Bone marrow (tissue), 2 donors: Measurements from ENCODE around the gene OR10G8.
"Not testable (repeated sequence)": the region's sequence is repeated elsewhere in the genome, so short reads cannot be mapped to it uniquely, and the experiment has no call there.

Experiments used
- DNase-seq, 2 donors: peaks; one replicate each; lab custom pipeline; 2025; lab: John Stamatoyannopoulos, UW

Gene OR10G8, protein sequence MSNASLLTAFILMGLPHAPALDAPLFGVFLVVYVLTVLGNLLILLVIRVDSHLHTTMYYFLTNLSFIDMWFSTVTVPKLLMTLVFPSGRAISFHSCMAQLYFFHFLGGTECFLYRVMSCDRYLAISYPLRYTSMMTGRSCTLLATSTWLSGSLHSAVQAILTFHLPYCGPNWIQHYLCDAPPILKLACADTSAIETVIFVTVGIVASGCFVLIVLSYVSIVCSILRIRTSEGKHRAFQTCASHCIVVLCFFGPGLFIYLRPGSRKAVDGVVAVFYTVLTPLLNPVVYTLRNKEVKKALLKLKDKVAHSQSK

DNA sequence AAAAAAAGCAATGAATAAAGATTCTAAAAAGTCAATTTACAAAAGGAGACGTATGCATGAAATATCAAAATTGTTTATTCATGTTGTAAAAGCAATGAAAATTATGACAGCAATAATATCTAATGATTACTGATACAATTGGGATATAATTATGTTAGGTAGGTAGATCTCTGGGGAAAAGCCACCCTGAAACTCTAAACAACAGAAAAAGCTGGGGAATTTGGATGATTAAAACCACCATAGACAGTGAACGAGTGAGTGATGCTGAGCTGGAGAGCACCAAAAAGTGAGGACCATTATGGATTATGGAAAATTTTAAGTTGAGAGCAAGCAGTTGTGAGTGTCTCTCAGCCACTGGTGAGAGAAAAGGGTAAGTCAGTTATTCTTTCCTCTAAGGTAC is at the start of gene OR10G8:
TSS of gene OR10G8 (plus strand) at position 301 of the 400 bp plus-strand sequence. CDS start 2,825 bp downstream, outside the sequence.
- DNase-seq, result no peak

- no peak for DNase-seq
Observed at GRCh38 chr11:123977731-123978347, 48.8 kb upstream of the OR10G8 start, which contains the start of gene OR10S1. Gene OR10S1 (minus strand): TSS chr11:123977781. CDS start chr11:123977664, 117 bp downstream.

GRCh38 chr11:123979311-123979710 is 47.3 kb upstream of the OR10G8 start:
- no peak for DNase-seq

- no peak for DNase-seq
Observed at GRCh38 chr11:123995119-123995518, 31.5 kb upstream of the OR10G8 start, which contains the start of gene OR10G6. Gene OR10G6 (minus strand): TSS chr11:123995161. CDS start chr11:123995161, 0 bp downstream.

DNA sequence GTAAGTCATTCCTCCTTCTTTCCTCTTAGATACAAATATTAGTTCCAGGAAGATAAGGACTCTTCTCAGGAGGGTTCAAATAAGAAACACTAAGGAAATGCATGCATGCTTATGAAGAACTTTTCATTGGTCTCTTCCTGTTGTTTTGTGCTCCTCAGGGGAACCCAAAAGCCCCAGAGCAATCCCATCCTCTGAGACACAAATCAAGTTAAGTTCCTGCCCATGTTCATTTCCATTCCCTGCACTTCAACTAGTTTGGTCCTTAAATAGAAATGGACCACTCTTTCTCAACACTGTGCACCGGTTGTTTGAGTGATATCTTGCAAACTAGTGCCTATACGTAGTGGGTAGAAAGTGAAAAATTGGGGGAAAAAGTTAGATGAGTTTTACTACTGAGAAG is 13.9 kb upstream of the OR10G8 start, which contains the start of gene OR10G4:
TSS of gene OR10G4 (plus strand) at position 301 of the 400 bp plus-strand sequence. CDS start 2,578 bp downstream, outside the sequence.
- DNase-seq, result no peak

- DNase-seq, result not testable (repeated sequence)
Observed at GRCh38 chr11:124015837-124016236, 10.8 kb upstream of the OR10G8 start.

GRCh38 chr11:124036666-124037065 is 10.1 kb downstream of the OR10G8 start:
- DNase-seq, result no peak

- DNase-seq, result no peak
Observed at GRCh38 chr11:124039557-124039956, 13.0 kb downstream of the OR10G8 start.

DNA sequence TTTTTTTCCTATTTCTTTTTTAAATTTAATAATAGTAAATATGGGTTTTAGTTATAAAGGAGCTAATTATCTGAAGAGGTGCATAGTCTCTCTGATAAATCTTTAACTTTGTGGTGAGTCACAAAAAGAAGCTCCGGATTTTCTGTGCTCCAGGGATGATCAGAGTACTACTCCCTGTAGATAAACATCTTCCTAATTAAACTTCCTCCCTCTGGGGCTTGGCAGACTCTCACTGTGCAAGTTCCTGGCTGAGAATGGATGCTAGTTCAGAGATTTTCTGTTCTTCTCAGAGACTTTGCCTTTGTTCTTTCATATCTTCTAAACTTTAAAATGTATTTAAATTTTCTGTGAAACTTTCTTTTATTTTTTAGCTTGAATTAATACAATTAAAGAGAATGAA is 14.7 kb downstream of the OR10G8 start, which contains the start of gene OR10G7:
TSS of gene OR10G7 (minus strand) at position 72 of the 400 bp plus-strand sequence. CDS start 2,324 bp downstream, outside the sequence.
- no peak for DNase-seq

DNA sequence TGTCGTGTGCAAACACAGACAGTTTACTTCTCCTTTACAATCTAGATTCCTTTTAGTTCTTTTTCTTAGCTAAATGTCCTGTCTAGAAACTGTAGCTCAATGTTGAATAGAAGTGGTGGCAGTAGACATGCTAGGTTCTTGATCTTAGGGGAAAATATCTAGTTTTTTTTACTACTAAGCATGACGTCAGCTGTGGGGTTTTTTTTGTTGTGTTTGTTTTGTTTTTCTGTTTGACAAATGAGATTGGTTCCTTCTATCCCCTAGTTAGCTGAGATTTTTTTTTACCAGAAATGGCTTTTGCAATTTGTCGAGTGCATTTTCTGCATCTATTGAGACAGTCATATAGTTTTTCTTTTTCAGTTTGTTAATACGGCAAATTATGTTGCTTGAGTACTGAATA is 16.8 kb downstream of the OR10G8 start:
- DNase-seq, result no peak

DNA sequence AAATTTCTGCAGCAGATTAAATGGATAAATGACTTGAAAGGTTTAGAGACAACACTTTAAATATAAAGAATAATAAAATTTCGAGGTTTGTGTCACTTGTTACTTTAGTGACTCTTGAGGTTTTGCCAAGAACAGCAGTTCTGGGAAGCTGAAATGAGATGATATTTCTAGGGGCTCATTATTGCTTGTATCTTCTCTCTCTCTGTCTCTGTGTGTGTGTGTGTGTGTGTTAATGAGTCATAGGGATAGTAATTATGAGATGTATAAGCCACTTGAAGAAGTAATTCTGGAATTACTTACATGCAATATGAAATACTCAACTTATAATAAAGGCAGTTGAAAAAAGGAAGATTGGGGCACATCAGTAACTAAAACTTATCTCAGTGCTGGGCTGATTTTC is 24.1 kb downstream of the OR10G8 start:
- no peak for DNase-seq

DNA sequence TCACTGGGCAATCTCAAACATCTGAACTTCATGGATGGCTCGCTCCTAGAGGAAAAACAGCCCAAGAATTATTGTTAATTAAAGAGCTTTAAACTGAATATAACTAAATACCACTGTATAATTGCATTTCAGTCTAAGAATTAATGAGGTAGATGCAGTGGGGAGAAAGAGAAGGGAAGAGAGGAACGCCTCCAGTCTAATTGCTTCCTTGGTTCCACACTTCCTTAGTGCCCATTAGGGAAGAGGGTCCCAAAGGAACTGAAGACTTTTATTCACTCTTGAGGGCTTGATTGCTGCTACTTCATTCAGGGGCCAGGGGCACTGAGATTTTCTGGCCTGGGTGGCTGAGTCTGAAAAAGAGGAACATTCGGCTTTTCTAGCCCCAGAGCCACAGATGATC is 26.4 kb downstream of the OR10G8 start:
- no peak for DNase-seq

DNA sequence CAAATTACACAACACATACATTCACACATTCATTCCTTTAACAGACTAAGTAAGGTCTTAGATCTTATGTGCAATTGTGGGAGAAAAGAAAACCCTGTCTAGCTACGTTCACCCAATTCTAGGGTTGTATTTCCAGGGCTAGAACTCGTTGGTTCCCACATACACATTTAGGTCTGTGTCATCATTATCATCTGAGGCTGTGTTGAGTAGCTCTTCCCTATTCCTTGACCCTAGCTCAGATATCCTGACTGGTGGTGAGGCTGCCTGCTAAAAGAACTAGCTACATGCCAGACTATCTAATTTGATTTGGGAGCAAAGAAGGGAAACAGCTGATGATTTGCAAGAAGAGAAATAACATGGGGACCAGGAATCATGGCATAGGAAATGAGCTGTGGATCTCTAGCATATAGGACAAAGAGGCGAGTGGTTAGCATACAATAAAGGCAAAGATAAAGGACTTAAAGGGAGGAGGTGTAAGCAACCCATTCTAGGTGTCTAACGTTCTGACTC is 42.1 kb downstream of the OR10G8 start:
- no peak for DNase-seq

GRCh38 chr11:124069429-124070401 is 43.1 kb downstream of the OR10G8 start:
- DNase-seq, result no peak

DNA sequence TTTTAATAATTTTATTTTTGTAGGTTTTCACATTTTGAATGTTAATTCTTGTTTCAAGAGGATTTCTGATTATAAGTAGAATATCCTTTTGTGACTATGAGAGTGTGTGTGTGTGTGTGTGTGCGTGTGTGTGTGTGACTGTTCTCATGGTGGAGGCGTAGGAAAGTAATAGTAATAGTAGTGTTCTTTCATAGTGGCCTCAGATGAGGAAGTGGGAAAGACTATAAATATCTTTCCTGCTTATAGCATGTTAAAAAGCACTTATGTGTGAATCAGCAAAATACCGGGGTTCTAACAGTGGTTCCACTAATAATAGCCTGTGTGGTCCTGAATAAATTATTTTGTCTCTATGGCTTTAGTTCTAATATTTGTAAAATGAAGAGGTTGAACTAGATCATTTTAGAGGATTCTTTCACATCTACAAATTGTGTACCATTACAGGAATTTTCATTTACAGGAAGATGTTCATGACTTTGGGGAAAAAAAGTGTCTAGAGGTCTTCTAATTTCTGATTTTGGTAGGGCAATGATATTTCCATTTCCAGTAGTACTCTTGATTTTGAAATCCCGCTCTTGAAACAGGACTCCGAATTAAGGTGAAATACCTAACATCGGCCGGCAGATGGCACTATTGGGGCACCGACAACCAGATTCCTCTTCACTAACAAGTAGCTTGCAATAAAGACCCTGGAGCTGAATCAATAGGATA is 44.5 kb downstream of the OR10G8 start:
- DNase-seq, result peak; percentile 12 to 90

GRCh38 chr11:124071623-124071948 is 45.0 kb downstream of the OR10G8 start:
- DNase-seq, result no peak

DNA sequence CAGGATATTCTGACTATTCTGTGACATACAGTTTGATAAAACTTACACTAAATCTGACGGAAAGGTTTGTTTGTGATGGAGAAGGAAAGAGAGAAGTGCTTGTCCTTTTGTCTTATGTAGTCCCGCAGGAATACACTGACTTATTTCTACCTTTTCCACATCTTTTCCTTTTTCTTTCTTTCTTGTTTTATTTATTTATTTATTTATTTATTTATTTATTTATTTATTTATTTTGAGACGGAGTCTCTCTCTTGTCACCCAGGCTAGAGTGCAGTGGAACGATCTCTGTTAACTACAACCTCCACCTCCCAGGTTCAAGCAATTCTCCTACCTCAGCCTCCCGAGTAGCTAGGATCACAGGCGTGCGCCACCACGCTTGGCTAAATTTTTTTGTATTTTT is 45.5 kb downstream of the OR10G8 start:
- no peak for DNase-seq

GRCh38 chr11:124074554-124074953 is 48.0 kb downstream of the OR10G8 start:
- DNase-seq, result no peak

DNA sequence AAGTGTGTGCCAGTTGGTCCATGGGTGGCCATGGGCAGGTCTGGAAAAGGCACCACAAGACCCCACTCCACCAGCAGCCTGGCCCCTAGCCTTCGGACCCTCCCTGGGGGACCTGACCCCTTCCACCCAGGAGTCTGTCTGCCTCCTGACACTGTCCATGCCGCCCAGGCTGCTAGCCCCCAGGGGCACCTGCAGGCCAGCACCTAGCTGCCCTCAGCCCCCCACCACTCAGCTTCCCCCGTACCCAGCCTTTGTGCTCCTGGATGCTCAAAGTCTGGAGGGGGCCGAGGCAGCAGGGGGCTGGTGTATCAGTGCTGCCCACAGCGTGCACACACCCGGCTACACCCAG is 48.9 kb downstream of the OR10G8 start:
- DNase-seq, result no peak

DNA sequence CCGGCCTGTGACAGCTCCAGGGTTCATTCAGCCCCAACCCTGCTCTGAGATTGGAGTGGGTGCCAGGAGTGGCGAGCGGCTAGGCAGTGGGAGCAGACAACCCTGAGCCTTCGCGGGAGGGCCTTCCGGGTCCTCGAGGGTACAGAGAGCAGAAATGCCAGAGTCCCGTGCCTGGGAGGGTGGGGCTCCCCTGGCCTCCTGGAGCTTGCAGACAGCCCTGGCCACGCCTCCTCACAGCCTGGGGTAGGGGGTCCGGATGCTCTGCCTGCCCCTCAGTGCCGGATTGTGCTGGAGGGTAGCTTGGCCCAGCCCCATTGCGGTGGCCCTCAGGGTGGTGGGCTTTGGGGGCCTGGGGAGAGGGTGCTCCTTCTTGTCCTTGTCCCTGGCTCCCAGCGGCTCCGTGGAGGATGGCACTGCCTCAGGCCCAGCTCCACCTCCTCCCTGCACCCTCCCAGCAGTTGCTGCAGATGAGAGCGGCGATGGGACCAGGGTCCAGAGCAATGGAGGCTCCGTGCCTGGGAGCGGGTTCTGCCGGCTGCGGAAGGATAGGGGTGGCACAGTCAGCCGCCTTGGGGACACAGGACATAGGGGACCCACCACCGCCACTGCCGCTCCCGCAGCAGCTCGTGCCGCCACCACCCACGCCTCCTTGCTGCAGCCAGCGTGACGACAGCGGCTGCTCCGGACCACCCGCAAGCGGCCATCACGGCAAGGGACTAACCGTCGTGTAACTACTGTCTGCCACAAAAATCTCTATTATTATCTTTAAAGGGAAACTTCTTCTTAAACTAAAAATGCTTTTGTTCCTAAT is 49.4 kb downstream of the OR10G8 start:
- no peak for DNase-seq
